K562 (cell line): ENCODE results near the gene FASTK. TPM values are rescaled to one million over a fixed set of nuclear protein-coding genes. Genes with fewer than 3 reads are reported as not detected.

Experiments used
- C11orf30 ChIP-seq: fragments of 450-650 bp; IDR thresholded peaks from 2 replicates; pipeline ENCODE4 v1.6.1; 2016; ENCODE audit warnings: low read depth, mild to moderate bottlenecking
- CHCHD3 ChIP-seq: fragments of 250-450 bp; sonication (Bioruptor Pico); IDR thresholded peaks from 2 replicates; pipeline ENCODE4 v2.1.2; 2022; ENCODE audit warnings: mild to moderate bottlenecking
- CTCF ChIP-seq, 3 experiments: IDR thresholded peaks in 2 of 3; conservative IDR thresholded peaks in 1 of 3; 2 replicates each; pipeline ENCODE4 v1.5.1; 2011 to 2012; ENCODE audit warnings: low read length in 3 of 3, mild to moderate bottlenecking in 3 of 3, control low read depth in 2 of 3, improper control_type of control experiment in 1 of 3, inconsistent platforms in 1 of 3, low read depth in 1 of 3, mixed read lengths in 1 of 3, moderate library complexity in 1 of 3; ENCODE audit not compliant: insufficient read depth in 2 of 3
- CXXC5 ChIP-seq: fragments of 250-450 bp; sonication (Bioruptor Pico); IDR thresholded peaks from 2 replicates; pipeline ENCODE4 v1.8.0; 2022; ENCODE audit warnings: inconsistent platforms, mild to moderate bottlenecking, moderate library complexity
- MCM2 ChIP-seq: fragments of 450-650 bp; IDR thresholded peaks from 2 replicates; pipeline ENCODE4 v1.6.1; 2017; ENCODE audit warnings: low read depth, mild to moderate bottlenecking
- MTF1 ChIP-seq: fragments of 250-450 bp; sonication (Bioruptor Pico); IDR thresholded peaks from 2 replicates; pipeline ENCODE4 v1.9.0; 2021; ENCODE audit warnings: moderate library complexity, mild to moderate bottlenecking, inconsistent platforms, borderline replicate concordance
- PTBP1 ChIP-seq: fragments of 200-400 bp; formaldehyde crosslinking; IDR thresholded peaks from 2 replicates; pipeline ENCODE4 v1.6.1; 2017; ENCODE audit warnings: low read depth, low read length
- RFX7 ChIP-seq: fragments of 250-450 bp; sonication (Bioruptor Pico); IDR thresholded peaks from 2 replicates; pipeline ENCODE4 v1.5.1; 2021; ENCODE audit warnings: mild to moderate bottlenecking
- RNF2 ChIP-seq: sonication (generic); IDR thresholded peaks from 2 replicates; pipeline ENCODE4 v1.6.1; 2016
- SIN3A ChIP-seq, 2 experiments: fragments of 150-350 bp in 1 of 2; IDR thresholded peaks; 2 replicates each; pipeline ENCODE4 v1.6.1; 2011 to 2016; ENCODE audit warnings: borderline replicate concordance in 2 of 2, low read depth in 2 of 2, low read length in 2 of 2, mild to moderate bottlenecking in 2 of 2, moderate library complexity in 2 of 2; ENCODE audit not compliant: control insufficient read depth in 1 of 2
- SIX5 ChIP-seq, 2 experiments: IDR thresholded peaks; 2 replicates each; pipeline ENCODE4 v1.6.1; 2011; ENCODE audit warnings: low read length in 2 of 2, borderline replicate concordance in 1 of 2, low read depth in 1 of 2, mild to moderate bottlenecking in 1 of 2, moderate library complexity in 1 of 2; ENCODE audit not compliant: insufficient read depth in 1 of 2
- SUPT5H ChIP-seq: fragments of 450-650 bp; IDR thresholded peaks from 2 replicates; pipeline ENCODE4 v1.6.1; 2016
- TGIF2 ChIP-seq: sonication (generic); formaldehyde crosslinking; IDR thresholded peaks from 2 replicates; pipeline ENCODE4 v1.8.1; 2022; ENCODE audit warnings: mild to moderate bottlenecking, missing genetic modification reagents, moderate library complexity
- ZBTB8A ChIP-seq: fragments of 450-650 bp; IDR thresholded peaks from 2 replicates; pipeline ENCODE4 v1.6.1; 2018; ENCODE audit warnings: mild to moderate bottlenecking, moderate library complexity; ENCODE audit not compliant: partially characterized antibody
- ZEB2 ChIP-seq: fragments of 450-650 bp; IDR thresholded peaks from 2 replicates; pipeline ENCODE4 v1.6.1; 2016
- ZKSCAN1 ChIP-seq: fragments of 150-350 bp; IDR thresholded peaks from 2 replicates; pipeline ENCODE4 v1.6.1; 2016; ENCODE audit warnings: low read depth, low read length
- ZNF143 ChIP-seq: sonication (generic); formaldehyde crosslinking; IDR thresholded peaks from 2 replicates; pipeline ENCODE4 v1.9.0; 2022; ENCODE audit warnings: mild to moderate bottlenecking, missing genetic modification reagents
- ZNF165 ChIP-seq: fragments of 250-450 bp; sonication (Bioruptor Pico); IDR thresholded peaks from 2 replicates; pipeline ENCODE4 v1.4.0; 2020; ENCODE audit warnings: borderline replicate concordance
- ZNF23 ChIP-seq: fragments of 250-450 bp; sonication (Bioruptor Pico); IDR thresholded peaks from 2 replicates; pipeline ENCODE4 v1.4.0; 2020; ENCODE audit warnings: mild to moderate bottlenecking
- ZNF239 ChIP-seq: fragments of 250-450 bp; sonication (Bioruptor Pico); IDR thresholded peaks from 2 replicates; pipeline ENCODE4 v1.4.0; 2020; ENCODE audit warnings: mild to moderate bottlenecking
- polyA plus RNA-seq, 8 experiments: library from polyadenylated mRNA; depleted of rRNA in 4 of 8; stranded (reverse) in 5 of 8; unstranded in 3 of 8; fragments of >200 nt; fragmentation: Nextera tagmentation in 2 of 8; fragmentation: Illumina TruSeq in 1 of 8; extraction: Ambion mirVana in 2 of 8; extraction: Trizol in 1 of 8; gene quantifications; 2 replicates each; pipeline versions ENCODE4 v1.2.1 to v1.2.3, GENCODE V29; 2011 to 2014; ENCODE audit warnings: inconsistent platforms in 1 of 8, missing spikeins in 1 of 8
- total RNA-seq, 7 experiments: library from RNA; depleted of rRNA in 6 of 7; stranded (reverse); fragments of >200 nt in 6 of 7; fragmentation: Illumina TruSeq in 2 of 7; extraction: Trizol in 2 of 7; gene quantifications; 2 replicates each; pipeline versions ENCODE4 v1.2.1 to v1.2.3, GENCODE V29; 2011 to 2021; ENCODE audit warnings: low replicate concordance in 1 of 7
- TF ChIP-seq, protein P1 (sequence below), 2 experiments: fragments of 150-350 bp in 1 of 2; IDR thresholded peaks; 2 replicates each; pipeline ENCODE4 v1.6.1; 2012 to 2016; ENCODE audit warnings: low read depth in 2 of 2, low read length in 2 of 2, mild to moderate bottlenecking in 1 of 2, moderate library complexity in 1 of 2
- TF ChIP-seq, protein P2 (sequence below): fragments of 450-650 bp; IDR thresholded peaks from 2 replicates; pipeline ENCODE4 v1.6.1; 2016; ENCODE audit warnings: missing biosample characterization, missing genetic modification characterization
- TF ChIP-seq, protein P3 (sequence below): fragments of 250-450 bp; sonication (Bioruptor Pico); IDR thresholded peaks from 2 replicates; pipeline ENCODE4 v1.8.0; 2022; ENCODE audit warnings: moderate library complexity, mild to moderate bottlenecking, inconsistent platforms

FASTK gene
- total and polyA plus RNA-seq, 9 of the 15 experiments (the other 6 are each of a cell fraction or from before 2014, with no cell fraction given), result 0.51 to 150 (median 48.2) TPM

- TF ChIP-seq SIX5 (IDR thresholded peaks at IDR 0.05; ENCODE audit: borderline replicate concordance in 1 of 2, insufficient read depth in 1 of 2, low read depth in 1 of 2, low read length in 2 of 2), result no peak
- TF ChIP-seq ZNF165 (CRISPR knock-in tag), result 0 out of 2 replicates have a peak, but pooled peaks have one; percentile 17
- 0 out of 4 replicates have a peak, but pooled peaks have one; percentile 6 to 33 for TF ChIP-seq SIN3A (IDR thresholded peaks at IDR 0.05; ENCODE audit: borderline replicate concordance in 2 of 2, control insufficient read depth in 1 of 2, low read depth in 2 of 2, low read length in 2 of 2)
- TF ChIP-seq ZBTB8A, result no peak
- TF ChIP-seq, protein P1, sequence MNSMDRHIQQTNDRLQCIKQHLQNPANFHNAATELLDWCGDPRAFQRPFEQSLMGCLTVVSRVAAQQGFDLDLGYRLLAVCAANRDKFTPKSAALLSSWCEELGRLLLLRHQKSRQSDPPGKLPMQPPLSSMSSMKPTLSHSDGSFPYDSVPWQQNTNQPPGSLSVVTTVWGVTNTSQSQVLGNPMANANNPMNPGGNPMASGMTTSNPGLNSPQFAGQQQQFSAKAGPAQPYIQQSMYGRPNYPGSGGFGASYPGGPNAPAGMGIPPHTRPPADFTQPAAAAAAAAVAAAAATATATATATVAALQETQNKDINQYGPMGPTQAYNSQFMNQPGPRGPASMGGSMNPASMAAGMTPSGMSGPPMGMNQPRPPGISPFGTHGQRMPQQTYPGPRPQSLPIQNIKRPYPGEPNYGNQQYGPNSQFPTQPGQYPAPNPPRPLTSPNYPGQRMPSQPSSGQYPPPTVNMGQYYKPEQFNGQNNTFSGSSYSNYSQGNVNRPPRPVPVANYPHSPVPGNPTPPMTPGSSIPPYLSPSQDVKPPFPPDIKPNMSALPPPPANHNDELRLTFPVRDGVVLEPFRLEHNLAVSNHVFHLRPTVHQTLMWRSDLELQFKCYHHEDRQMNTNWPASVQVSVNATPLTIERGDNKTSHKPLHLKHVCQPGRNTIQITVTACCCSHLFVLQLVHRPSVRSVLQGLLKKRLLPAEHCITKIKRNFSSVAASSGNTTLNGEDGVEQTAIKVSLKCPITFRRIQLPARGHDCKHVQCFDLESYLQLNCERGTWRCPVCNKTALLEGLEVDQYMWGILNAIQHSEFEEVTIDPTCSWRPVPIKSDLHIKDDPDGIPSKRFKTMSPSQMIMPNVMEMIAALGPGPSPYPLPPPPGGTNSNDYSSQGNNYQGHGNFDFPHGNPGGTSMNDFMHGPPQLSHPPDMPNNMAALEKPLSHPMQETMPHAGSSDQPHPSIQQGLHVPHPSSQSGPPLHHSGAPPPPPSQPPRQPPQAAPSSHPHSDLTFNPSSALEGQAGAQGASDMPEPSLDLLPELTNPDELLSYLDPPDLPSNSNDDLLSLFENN (IDR thresholded peaks at IDR 0.05; ENCODE audit: low read depth in 2 of 2, low read length in 2 of 2), result no peak
- TF ChIP-seq ZEB2, result no peak
- no peak for TF ChIP-seq MCM2
- TF ChIP-seq TGIF2 (CRISPR knock-in tag), result no peak
- TF ChIP-seq SUPT5H, result no peak
- TF ChIP-seq, protein P2, sequence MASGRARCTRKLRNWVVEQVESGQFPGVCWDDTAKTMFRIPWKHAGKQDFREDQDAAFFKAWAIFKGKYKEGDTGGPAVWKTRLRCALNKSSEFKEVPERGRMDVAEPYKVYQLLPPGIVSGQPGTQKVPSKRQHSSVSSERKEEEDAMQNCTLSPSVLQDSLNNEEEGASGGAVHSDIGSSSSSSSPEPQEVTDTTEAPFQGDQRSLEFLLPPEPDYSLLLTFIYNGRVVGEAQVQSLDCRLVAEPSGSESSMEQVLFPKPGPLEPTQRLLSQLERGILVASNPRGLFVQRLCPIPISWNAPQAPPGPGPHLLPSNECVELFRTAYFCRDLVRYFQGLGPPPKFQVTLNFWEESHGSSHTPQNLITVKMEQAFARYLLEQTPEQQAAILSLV (tag), result no peak
- TF ChIP-seq CXXC5 (CRISPR knock-in tag), result 0 out of 2 replicates have a peak, but pooled peaks have one; percentile 5
- TF ChIP-seq CTCF (IDR thresholded peaks at IDR 0.05 in 2 of 3, conservative IDR thresholded peaks at IDR 0.05 in 1 of 3; ENCODE audit: insufficient read depth in 2 of 3, low read depth in 1 of 3, low read length in 3 of 3), result peak in 2 of 3 experiments; percentile 31; a peak in 4 of 6 replicates
- TF ChIP-seq, protein P3, sequence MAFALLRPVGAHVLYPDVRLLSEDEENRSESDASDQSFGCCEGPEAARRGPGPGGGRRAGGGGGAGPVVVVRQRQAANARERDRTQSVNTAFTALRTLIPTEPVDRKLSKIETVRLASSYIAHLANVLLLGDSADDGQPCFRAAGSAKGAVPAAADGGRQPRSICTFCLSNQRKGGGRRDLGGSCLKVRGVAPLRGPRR (CRISPR knock-in tag), result no peak
- TF ChIP-seq RNF2, result no peak
- TF ChIP-seq CHCHD3 (CRISPR knock-in tag), result no peak
- TF ChIP-seq C11orf30, result no peak
- no peak for TF ChIP-seq MTF1
- no peak for TF ChIP-seq ZNF23 (CRISPR knock-in tag)
- TF ChIP-seq ZNF143 (CRISPR knock-in tag), result no peak
- no peak for TF ChIP-seq ZNF239
- no peak for TF ChIP-seq PTBP1
- TF ChIP-seq ZKSCAN1, result no peak
- TF ChIP-seq RFX7 (CRISPR knock-in tag), result no peak
Measured at GRCh38 chr7:151060416-151061212, 20.0 kb downstream of the FASTK start (continued).
